ENCODE results near the gene MUC2. TPM values are rescaled to one million over a fixed set of nuclear protein-coding genes. Genes with fewer than 3 reads are reported as not detected.

MUC2 gene
- polyA plus RNA-seq, 3 donors: not detected

DNA sequence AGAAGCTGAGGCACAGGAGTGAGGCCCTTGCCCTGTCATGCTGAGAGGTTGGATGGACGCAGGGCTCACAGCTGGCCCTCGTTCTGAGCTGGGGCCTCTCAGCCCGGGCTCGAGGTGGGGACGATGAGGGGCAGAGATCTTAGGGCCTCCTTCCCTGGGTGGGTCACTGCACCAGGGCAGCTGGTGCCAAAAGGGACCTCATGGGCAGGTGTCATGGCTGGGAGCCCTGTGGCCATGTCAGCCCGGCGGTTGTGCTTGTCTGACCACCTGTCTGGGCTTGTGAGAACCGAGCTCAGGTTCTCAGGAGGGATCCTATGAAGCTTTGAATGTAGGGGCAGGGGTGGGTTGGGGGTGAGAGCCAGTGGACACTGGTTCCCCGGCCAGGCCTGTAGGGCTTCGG, 36.3 kb upstream of the MUC2 start:
- no peak for DNase-seq
- Mint-ChIP-seq H3K9me3 (no peaks in the 10 kb centered on the region), H3K36me3 (no peaks in the 10 kb centered on the region), H3K27me3 (ENCODE audit: low read depth in 3 of 3) (peaks cover under 1 to 4% (median 4%) of the 10 kb centered on the region in 3 donors), H3K4me3 (no peak overlapping the region), H3K4me1 (no peaks in the 10 kb centered on the region), H3K27ac (no peak overlapping the region)
- intact Hi-C loops (cut with micrococcal nuclease): no loop called here
- Histone ChIP-seq H3K27me3 (ENCODE audit: control insufficient read depth in 2 of 2, insufficient read depth in 2 of 2, low read length in 2 of 2) (no peaks in the 10 kb centered on the region), H3K4me2 (replicated peaks; ENCODE audit: extremely low read depth, low read length, poor library complexity, severe bottlenecking) (no peak overlapping the region), H3K9me3 (replicated peaks in 1 of 2; ENCODE audit: control insufficient read depth in 1 of 2, insufficient read depth in 1 of 2, low read length in 2 of 2) (no peaks in the 10 kb centered on the region), H3K27ac (ENCODE audit: low read depth in 1 of 2, low read length in 2 of 2) (no peak overlapping the region), H2AFZ (ENCODE audit: insufficient read depth, low read depth, low read length, poor library complexity, severe bottlenecking) (no peak overlapping the region), H3K9ac (ENCODE audit: insufficient read depth, low read length, poor library complexity, severe bottlenecking) (no peak overlapping the region), H3K4me3 (replicated peaks in 1 of 3; ENCODE audit: low read depth in 2 of 3, low read length in 3 of 3) (no peak overlapping the region), H3K36me3 (replicated peaks in 1 of 2; ENCODE audit: control insufficient read depth in 1 of 2, insufficient read depth in 2 of 2, low read length in 2 of 2) (no peaks in the 10 kb centered on the region), H3K4me1 (ENCODE audit: control insufficient read depth in 1 of 2, insufficient read depth in 2 of 2, low read length in 2 of 2) (no peaks in the 10 kb centered on the region), H4K20me1 (ENCODE audit: insufficient read depth, low read length) (no peaks in the 10 kb centered on the region), H3K79me2 (ENCODE audit: insufficient read depth, low read length) (no peaks in the 10 kb centered on the region)
- TF ChIP-seq, protein P1, sequence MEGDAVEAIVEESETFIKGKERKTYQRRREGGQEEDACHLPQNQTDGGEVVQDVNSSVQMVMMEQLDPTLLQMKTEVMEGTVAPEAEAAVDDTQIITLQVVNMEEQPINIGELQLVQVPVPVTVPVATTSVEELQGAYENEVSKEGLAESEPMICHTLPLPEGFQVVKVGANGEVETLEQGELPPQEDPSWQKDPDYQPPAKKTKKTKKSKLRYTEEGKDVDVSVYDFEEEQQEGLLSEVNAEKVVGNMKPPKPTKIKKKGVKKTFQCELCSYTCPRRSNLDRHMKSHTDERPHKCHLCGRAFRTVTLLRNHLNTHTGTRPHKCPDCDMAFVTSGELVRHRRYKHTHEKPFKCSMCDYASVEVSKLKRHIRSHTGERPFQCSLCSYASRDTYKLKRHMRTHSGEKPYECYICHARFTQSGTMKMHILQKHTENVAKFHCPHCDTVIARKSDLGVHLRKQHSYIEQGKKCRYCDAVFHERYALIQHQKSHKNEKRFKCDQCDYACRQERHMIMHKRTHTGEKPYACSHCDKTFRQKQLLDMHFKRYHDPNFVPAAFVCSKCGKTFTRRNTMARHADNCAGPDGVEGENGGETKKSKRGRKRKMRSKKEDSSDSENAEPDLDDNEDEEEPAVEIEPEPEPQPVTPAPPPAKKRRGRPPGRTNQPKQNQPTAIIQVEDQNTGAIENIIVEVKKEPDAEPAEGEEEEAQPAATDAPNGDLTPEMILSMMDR (IDR thresholded peaks at IDR 0.05): no peak
- 93% methylated on average over 10 of the region's 10 CpGs for WGBS (ENCODE audit: insufficient coverage)

DNA sequence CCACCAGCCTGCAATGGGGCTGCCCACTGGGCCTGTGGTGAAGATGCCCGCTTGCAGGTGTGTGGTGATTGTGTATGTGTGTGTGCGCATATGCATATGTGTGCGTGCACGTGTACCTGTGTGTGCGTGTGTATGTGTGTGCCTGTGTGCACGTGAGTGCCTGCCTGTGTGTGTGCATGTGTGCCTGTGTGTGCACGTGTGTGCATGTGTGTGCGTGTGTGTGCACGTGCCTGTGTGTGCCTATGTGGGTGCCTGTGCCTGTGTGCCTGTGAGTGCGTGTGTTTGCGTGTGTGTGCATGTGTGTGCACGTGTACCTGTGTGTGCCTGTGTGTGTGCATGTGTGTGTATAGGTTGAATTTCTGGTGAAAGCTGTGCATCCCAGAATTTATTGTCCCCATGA, 35.8 kb upstream of the MUC2 start:
- Histone ChIP-seq H3K9me3 (replicated peaks in 1 of 2; ENCODE audit: control insufficient read depth in 1 of 2, insufficient read depth in 1 of 2, low read length in 2 of 2) (no peaks in the 10 kb centered on the region), H3K4me1 (ENCODE audit: control insufficient read depth in 1 of 2, insufficient read depth in 2 of 2, low read length in 2 of 2) (no peaks in the 10 kb centered on the region), H3K4me2 (replicated peaks; ENCODE audit: extremely low read depth, low read length, poor library complexity, severe bottlenecking) (no peak overlapping the region), H3K79me2 (ENCODE audit: insufficient read depth, low read length) (no peaks in the 10 kb centered on the region), H3K27ac (ENCODE audit: low read depth in 1 of 2, low read length in 2 of 2) (no peak overlapping the region), H3K9ac (ENCODE audit: insufficient read depth, low read length, poor library complexity, severe bottlenecking) (no peak overlapping the region), H3K36me3 (replicated peaks in 1 of 2; ENCODE audit: control insufficient read depth in 1 of 2, insufficient read depth in 2 of 2, low read length in 2 of 2) (no peaks in the 10 kb centered on the region), H3K4me3 (replicated peaks in 1 of 3; ENCODE audit: low read depth in 2 of 3, low read length in 3 of 3) (no peak overlapping the region), H4K20me1 (ENCODE audit: insufficient read depth, low read length) (no peaks in the 10 kb centered on the region), H2AFZ (ENCODE audit: insufficient read depth, low read depth, low read length, poor library complexity, severe bottlenecking) (no peak overlapping the region), H3K27me3 (ENCODE audit: control insufficient read depth in 2 of 2, insufficient read depth in 2 of 2, low read length in 2 of 2) (no peaks in the 10 kb centered on the region)
- peaks cover 2 to 6% (median 4%) of the 10 kb centered on the region in 3 donors for H3K27me3 Mint-ChIP-seq (ENCODE audit: low read depth in 3 of 3)
- DNase-seq: no peak
- WGBS (ENCODE audit: insufficient coverage): 97% methylated on average over 12 of the region's 12 CpGs
- no peaks in the 10 kb centered on the region for H3K36me3 Mint-ChIP-seq
- H3K27ac Mint-ChIP-seq: no peak overlapping the region
- TF ChIP-seq, protein P1 (IDR thresholded peaks at IDR 0.05): no peak
- H3K4me1 Mint-ChIP-seq: no peaks in the 10 kb centered on the region
- intact Hi-C loops (cut with micrococcal nuclease): no loop called here
- H3K9me3 Mint-ChIP-seq: no peaks in the 10 kb centered on the region
- H3K4me3 Mint-ChIP-seq: no peak overlapping the region

All from CD14-positive monocyte (primary cell).